ENCODE measurements around the gene RTL10. TPM values are rescaled to one million over a fixed set of nuclear protein-coding genes. Genes with fewer than 3 reads are reported as not detected.

The RTL10 gene
- total and polyA plus RNA-seq, 8 donors, result 3.7 to 12.4 (median 8.6) TPM

- FAIRE-seq, result no peak
- no peak for ATAC-seq
- Histone ChIP-seq H3K27ac (no peak overlapping the region), H3K27me3 (no peaks in the 10 kb centered on the region), H3K36me3 (no peaks in the 10 kb centered on the region), H3K4me3 (no peak overlapping the region), H3K9me3 (no peaks in the 10 kb centered on the region), H3K4me1 (no peaks in the 10 kb centered on the region)
- TF ChIP-seq, protein P1, sequence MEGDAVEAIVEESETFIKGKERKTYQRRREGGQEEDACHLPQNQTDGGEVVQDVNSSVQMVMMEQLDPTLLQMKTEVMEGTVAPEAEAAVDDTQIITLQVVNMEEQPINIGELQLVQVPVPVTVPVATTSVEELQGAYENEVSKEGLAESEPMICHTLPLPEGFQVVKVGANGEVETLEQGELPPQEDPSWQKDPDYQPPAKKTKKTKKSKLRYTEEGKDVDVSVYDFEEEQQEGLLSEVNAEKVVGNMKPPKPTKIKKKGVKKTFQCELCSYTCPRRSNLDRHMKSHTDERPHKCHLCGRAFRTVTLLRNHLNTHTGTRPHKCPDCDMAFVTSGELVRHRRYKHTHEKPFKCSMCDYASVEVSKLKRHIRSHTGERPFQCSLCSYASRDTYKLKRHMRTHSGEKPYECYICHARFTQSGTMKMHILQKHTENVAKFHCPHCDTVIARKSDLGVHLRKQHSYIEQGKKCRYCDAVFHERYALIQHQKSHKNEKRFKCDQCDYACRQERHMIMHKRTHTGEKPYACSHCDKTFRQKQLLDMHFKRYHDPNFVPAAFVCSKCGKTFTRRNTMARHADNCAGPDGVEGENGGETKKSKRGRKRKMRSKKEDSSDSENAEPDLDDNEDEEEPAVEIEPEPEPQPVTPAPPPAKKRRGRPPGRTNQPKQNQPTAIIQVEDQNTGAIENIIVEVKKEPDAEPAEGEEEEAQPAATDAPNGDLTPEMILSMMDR (IDR thresholded peaks at IDR 0.05), result no peak
- WGBS, 2 donors, result 71 to 75% methylated on average over 17 to 19 of the region's 19 CpGs
- intact Hi-C loops (cut with DNase I), result no loop called here
- DNase-seq, result peak in 2 of 6 donors; percentile 52 to 58
These were observed 16.6 kb upstream of the RTL10 start for GRCh38 chr22:19871023-19871844.

DNA sequence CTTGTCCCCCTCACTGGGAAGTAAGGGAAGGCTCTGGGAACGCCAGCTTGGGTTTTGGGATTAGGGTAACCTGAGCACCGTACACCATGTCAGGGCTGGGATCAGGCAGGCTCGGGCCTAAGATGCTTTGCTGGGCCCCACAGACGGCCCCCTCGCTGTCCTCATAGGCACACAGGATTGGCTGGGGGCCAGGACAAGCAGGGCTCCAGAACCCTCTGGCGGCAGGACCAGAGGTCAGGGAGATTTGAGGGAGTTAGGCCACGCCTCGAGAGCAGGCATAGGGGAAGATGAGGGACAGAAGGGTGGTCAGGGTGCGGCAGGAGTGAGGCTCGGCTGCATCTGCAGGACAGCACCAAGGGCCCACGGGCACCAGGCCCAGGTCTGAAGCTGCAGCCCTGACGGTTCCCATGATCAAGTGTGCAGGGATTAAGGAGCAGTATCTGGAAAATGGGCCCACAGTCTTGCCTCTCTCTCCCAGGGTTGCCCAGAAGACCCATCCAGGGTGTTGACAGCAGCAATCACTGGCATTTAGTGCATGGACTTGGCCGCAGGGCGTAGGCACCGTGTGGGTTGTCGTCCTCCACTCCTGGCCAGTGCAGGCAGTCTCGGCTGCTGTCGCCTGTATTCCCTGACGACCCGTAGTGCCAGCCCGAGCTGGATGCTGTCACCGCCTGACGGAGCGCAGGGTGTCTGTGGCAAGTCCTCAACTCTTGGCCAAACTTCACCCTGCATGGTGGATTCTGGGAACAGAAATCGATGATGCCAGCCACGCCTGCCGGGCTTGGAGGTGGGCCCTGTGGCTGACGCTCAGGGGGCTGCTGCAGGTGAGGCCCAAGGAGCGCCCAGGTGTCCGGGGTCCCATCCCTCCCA is 15.7 kb upstream of the RTL10 start:
- TF ChIP-seq, protein P1 (IDR thresholded peaks at IDR 0.05), result no peak
- peak overlapping the region in 1 of 4 donors; percentile 38 for H3K27ac ChIP-seq

GRCh38 chr22:19869497-19870152 is 15.0 kb upstream of the RTL10 start:
- peak overlapping the region in 2 of 4 donors; percentile 14 to 38 for H3K27ac ChIP-seq
- peak in 2 of 6 donors; percentile 31 to 43 for DNase-seq
- ATAC-seq, result no peak
- TF ChIP-seq, protein P1 (IDR thresholded peaks at IDR 0.05), result no peak
- H3K9me3 ChIP-seq, result no peaks in the 10 kb centered on the region
- no peak overlapping the region for H3K4me3 ChIP-seq
- WGBS, 2 donors, result 86% methylated on average over 12 of the region's 12 CpGs
- H3K36me3 ChIP-seq, result no peaks in the 10 kb centered on the region
- intact Hi-C loops (cut with DNase I), result no loop called here
- FAIRE-seq, result no peak
- H3K27me3 ChIP-seq, result no peaks in the 10 kb centered on the region
- H3K4me1 ChIP-seq, result no peaks in the 10 kb centered on the region

More for the DNA sequence above, 15.7 kb upstream of the RTL10 start:
- intact Hi-C loops (cut with DNase I), result no loop called here
- no peaks in the 10 kb centered on the region for H3K27me3 ChIP-seq
- DNase-seq (peak in 2 of 6 donors; percentile 45 to 52), FAIRE-seq (no peak), ATAC-seq (no peak)
- 82 to 86% methylated on average over 30 of the region's 30 CpGs for WGBS, 2 donors
- H3K4me3 ChIP-seq, result no peak overlapping the region
- no peaks in the 10 kb centered on the region for H3K36me3 ChIP-seq
- no peaks in the 10 kb centered on the region for H3K4me1 ChIP-seq
- no peaks in the 10 kb centered on the region for H3K9me3 ChIP-seq

DNA sequence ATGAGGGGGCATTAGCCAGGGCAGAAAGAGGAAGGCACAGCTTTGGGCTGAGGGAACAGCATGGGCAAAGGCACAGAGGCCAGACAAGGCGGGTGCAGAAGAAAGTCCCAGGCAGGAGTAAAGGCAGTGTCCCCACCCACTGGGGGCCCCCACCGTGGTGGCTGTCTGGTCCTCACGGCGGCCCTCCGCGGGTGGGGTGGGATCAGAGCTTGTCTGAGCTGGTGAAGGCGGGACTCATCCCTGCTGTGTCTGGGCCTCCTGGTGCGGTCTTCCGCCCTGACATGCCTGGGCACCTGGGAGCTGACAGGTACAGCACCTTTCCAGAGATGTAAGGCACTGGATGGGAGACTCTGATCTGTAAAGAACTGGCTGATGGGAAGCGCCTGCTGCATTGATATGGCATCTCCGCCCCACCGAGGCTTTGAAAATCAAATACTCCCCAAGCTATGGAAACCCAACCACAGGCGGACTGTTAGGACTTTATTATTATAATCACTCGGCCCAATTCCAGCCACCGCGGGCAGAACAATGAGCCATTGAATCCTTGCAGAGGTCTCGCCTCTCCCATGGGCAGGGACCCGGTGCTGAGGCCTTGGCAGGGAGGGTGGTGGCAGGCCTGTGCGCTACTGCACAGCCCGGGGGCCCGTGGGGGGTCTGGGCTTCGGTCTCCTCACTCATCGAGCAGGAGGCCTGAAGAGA is 14.2 kb upstream of the RTL10 start:
- TF ChIP-seq, protein P1 (IDR thresholded peaks at IDR 0.05), result no peak
- no peaks in the 10 kb centered on the region for H3K27me3 ChIP-seq
- FAIRE-seq (no peak), ATAC-seq (peak in 3 of 4 donors; percentile 36 to 46 (median 46)), DNase-seq (peak in 4 of 6 donors; percentile 14 to 71 (median 50))
- intact Hi-C loops (cut with DNase I), result no loop called here
- no peaks in the 10 kb centered on the region for H3K9me3 ChIP-seq
- no peaks in the 10 kb centered on the region for H3K36me3 ChIP-seq
- no peak overlapping the region for H3K4me3 ChIP-seq
- no peaks in the 10 kb centered on the region for H3K4me1 ChIP-seq
- WGBS, 2 donors, result 67% methylated on average over 23 of the region's 23 CpGs
- H3K27ac ChIP-seq, result peak overlapping the region in 2 of 4 donors; percentile 14 to 38
